GM23338 (cell line): Measurements from ENCODE around the gene NIPAL3. TPM values are rescaled to one million over a fixed set of nuclear protein-coding genes. Genes with fewer than 3 reads are reported as not detected.

Experiments used
- ATAC-seq: fragments of 200-7000 bp; cut with Tn5 transposase; 3 replicates; pipeline ENCODE4 v1.9.1; 2020
- DNase-seq: peaks from one replicate; pipeline ENCODE4 v3.0.0-alpha.2; 2015; ENCODE audit warnings: low spot score
- H2AFZ ChIP-seq: fragments of 200-600 bp; sonication (generic); 2 replicates; pipeline ENCODE4 v1.8.0; 2016; ENCODE audit warnings: antibody characterized with exemption, mild to moderate bottlenecking, moderate library complexity
- H3F3A ChIP-seq: fragments of 200-600 bp; sonication (generic); replicated peaks from 2 replicates; pipeline ENCODE4 v1.8.0; 2017; ENCODE audit warnings: antibody characterized with exemption, mixed run types, low read depth
- H3K27ac ChIP-seq: fragments of 200-600 bp; sonication (generic); 2 replicates; pipeline ENCODE4 v1.6.1; 2016; ENCODE audit warnings: low read depth
- H3K27me3 ChIP-seq: fragments of 200-600 bp; sonication (generic); 2 replicates; pipeline ENCODE4 v1.8.0; 2016; ENCODE audit warnings: mild to moderate bottlenecking, mixed run types, moderate library complexity; ENCODE audit not compliant: insufficient read depth
- H3K36me3 ChIP-seq: fragments of 200-600 bp; sonication (generic); 2 replicates; pipeline ENCODE4 v1.8.0; 2016; ENCODE audit warnings: mild to moderate bottlenecking; ENCODE audit not compliant: insufficient read depth
- H3K4me1 ChIP-seq: fragments of 200-600 bp; sonication (generic); 2 replicates; pipeline ENCODE4 v1.8.0; 2016; ENCODE audit warnings: mild to moderate bottlenecking, moderate library complexity; ENCODE audit not compliant: insufficient read depth
- H3K4me2 ChIP-seq: fragments of 200-600 bp; sonication (generic); 2 replicates; pipeline ENCODE4 v1.7.1; 2017; ENCODE audit warnings: mixed run types
- H3K4me3 ChIP-seq: fragments of 200-600 bp; sonication (generic); 2 replicates; pipeline ENCODE4 v1.6.1; 2016; ENCODE audit warnings: mixed run types
- H3K79me2 ChIP-seq: fragments of 200-600 bp; sonication (generic); replicated peaks from 2 replicates; pipeline ENCODE4 v1.8.0; 2017; ENCODE audit warnings: mild to moderate bottlenecking; ENCODE audit not compliant: insufficient read depth
- H3K9me2 ChIP-seq: fragments of 200-600 bp; sonication (generic); 2 replicates; pipeline ENCODE4 v1.8.0; 2017; ENCODE audit not compliant: insufficient read depth
- H4K20me1 ChIP-seq: fragments of 200-600 bp; sonication (generic); replicated peaks from 2 replicates; pipeline ENCODE4 v1.8.0; 2017; ENCODE audit warnings: mild to moderate bottlenecking; ENCODE audit not compliant: insufficient read depth
- H3K27ac Mint-ChIP-seq: 2 replicates; pipeline ENCODE4 v1.8.0; 2020; ENCODE audit warnings: inconsistent platforms, mild to moderate bottlenecking, moderate library complexity, mixed read lengths
- H3K27me3 Mint-ChIP-seq: 3 replicates; pipeline ENCODE4 v1.8.0; 2022; ENCODE audit warnings: low read depth, mild to moderate bottlenecking, moderate library complexity, mixed read lengths, inconsistent platforms; ENCODE audit not compliant: insufficient read depth, poor library complexity
- H3K36me3 Mint-ChIP-seq: 3 replicates; pipeline ENCODE4 v1.8.0; 2021; ENCODE audit warnings: low read depth, mild to moderate bottlenecking, inconsistent platforms, moderate library complexity, mixed read lengths
- H3K4me1 Mint-ChIP-seq: 3 replicates; pipeline ENCODE4 v1.8.0; 2020; ENCODE audit warnings: mild to moderate bottlenecking, inconsistent platforms, mixed read lengths
- H3K4me3 Mint-ChIP-seq: 3 replicates; pipeline ENCODE4 v1.8.0; 2021; ENCODE audit warnings: moderate library complexity, mild to moderate bottlenecking, inconsistent platforms, mixed read lengths
- H3K9me3 Mint-ChIP-seq: 3 replicates; pipeline ENCODE4 v1.8.0; 2020; ENCODE audit warnings: moderate library complexity, mild to moderate bottlenecking, inconsistent platforms, mixed read lengths
- EZH2phosphoT487 ChIP-seq: fragments of 200-600 bp; sonication (generic); IDR thresholded peaks from one replicate; pipeline ENCODE4 v1.8.1; 2018; ENCODE audit warnings: antibody characterized with exemption; ENCODE audit not compliant: unreplicated experiment
- JUNB ChIP-seq: IDR thresholded peaks from one replicate; pipeline ENCODE4 v1.6.1; 2016; ENCODE audit warnings: antibody characterized with exemption; ENCODE audit not compliant: unreplicated experiment
- NANOG ChIP-seq: IDR thresholded peaks from 2 replicates; pipeline ENCODE4 v1.6.1; 2016; ENCODE audit warnings: antibody characterized with exemption, borderline replicate concordance
- POLR2AphosphoS5 ChIP-seq: IDR thresholded peaks from 2 replicates; pipeline ENCODE4 v1.6.1; 2016; ENCODE audit warnings: antibody characterized with exemption, low read depth
- polyA plus RNA-seq: library from polyadenylated mRNA; unstranded; fragments of >200 nt; fragmentation: Nextera tagmentation; extraction: Ambion mirVana; gene quantifications from 2 replicates; pipeline ENCODE4 v1.2.1, GENCODE V29; 2016
- total RNA-seq: library from RNA; depleted of rRNA; stranded (reverse); fragments of >200 nt; shearing (Covaris generic); gene quantifications from 2 replicates; pipeline ENCODE4 v1.2.3, GENCODE V29; 2014
- TF ChIP-seq, protein P1 (sequence below): fragments of 250-450 bp; sonication (Bioruptor Pico); IDR thresholded peaks from 2 replicates; pipeline ENCODE4 v1.5.0; 2020; ENCODE audit warnings: mild to moderate bottlenecking, moderate library complexity
- TF ChIP-seq, protein P2 (sequence below), 2 experiments: fragments of 200-600 bp in 1 of 2; sonication (generic) in 1 of 2; conservative IDR thresholded peaks; 2 replicates each; pipeline versions ENCODE4 v1.5.1 to v1.6.1; 2016 to 2017; ENCODE audit warnings: antibody characterized with exemption in 2 of 2, low read depth in 2 of 2, mild to moderate bottlenecking in 2 of 2, moderate library complexity in 1 of 2
- TF ChIP-seq, protein P3 (sequence below): IDR thresholded peaks from 2 replicates; pipeline ENCODE4 v1.6.1; 2016; ENCODE audit warnings: antibody characterized with exemption

NIPAL3 gene
- total and polyA plus RNA-seq, 2 experiments from 2014 or later = 5.5 to 9.6 TPM

DNA sequence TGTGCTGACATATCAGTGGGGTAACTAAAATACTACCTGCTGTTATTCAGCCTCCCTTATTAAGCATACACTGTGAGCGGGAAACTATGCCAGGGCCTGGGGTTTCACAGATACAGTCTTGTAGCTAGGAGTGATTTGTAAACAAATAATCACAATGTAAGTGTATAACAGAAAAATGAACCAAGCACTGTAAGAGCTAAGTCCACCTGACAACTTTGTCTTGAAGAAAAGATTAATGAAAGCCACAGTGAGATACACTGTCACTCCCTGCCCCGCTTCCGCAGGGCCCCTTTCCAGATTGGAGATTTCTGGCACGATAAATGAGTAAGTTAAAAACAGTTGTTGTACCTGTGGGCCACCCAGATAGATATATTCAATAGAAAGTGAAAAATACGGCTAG lies 91.8 kb downstream of the NIPAL3 start (continued):
- TF ChIP-seq, protein P1, sequence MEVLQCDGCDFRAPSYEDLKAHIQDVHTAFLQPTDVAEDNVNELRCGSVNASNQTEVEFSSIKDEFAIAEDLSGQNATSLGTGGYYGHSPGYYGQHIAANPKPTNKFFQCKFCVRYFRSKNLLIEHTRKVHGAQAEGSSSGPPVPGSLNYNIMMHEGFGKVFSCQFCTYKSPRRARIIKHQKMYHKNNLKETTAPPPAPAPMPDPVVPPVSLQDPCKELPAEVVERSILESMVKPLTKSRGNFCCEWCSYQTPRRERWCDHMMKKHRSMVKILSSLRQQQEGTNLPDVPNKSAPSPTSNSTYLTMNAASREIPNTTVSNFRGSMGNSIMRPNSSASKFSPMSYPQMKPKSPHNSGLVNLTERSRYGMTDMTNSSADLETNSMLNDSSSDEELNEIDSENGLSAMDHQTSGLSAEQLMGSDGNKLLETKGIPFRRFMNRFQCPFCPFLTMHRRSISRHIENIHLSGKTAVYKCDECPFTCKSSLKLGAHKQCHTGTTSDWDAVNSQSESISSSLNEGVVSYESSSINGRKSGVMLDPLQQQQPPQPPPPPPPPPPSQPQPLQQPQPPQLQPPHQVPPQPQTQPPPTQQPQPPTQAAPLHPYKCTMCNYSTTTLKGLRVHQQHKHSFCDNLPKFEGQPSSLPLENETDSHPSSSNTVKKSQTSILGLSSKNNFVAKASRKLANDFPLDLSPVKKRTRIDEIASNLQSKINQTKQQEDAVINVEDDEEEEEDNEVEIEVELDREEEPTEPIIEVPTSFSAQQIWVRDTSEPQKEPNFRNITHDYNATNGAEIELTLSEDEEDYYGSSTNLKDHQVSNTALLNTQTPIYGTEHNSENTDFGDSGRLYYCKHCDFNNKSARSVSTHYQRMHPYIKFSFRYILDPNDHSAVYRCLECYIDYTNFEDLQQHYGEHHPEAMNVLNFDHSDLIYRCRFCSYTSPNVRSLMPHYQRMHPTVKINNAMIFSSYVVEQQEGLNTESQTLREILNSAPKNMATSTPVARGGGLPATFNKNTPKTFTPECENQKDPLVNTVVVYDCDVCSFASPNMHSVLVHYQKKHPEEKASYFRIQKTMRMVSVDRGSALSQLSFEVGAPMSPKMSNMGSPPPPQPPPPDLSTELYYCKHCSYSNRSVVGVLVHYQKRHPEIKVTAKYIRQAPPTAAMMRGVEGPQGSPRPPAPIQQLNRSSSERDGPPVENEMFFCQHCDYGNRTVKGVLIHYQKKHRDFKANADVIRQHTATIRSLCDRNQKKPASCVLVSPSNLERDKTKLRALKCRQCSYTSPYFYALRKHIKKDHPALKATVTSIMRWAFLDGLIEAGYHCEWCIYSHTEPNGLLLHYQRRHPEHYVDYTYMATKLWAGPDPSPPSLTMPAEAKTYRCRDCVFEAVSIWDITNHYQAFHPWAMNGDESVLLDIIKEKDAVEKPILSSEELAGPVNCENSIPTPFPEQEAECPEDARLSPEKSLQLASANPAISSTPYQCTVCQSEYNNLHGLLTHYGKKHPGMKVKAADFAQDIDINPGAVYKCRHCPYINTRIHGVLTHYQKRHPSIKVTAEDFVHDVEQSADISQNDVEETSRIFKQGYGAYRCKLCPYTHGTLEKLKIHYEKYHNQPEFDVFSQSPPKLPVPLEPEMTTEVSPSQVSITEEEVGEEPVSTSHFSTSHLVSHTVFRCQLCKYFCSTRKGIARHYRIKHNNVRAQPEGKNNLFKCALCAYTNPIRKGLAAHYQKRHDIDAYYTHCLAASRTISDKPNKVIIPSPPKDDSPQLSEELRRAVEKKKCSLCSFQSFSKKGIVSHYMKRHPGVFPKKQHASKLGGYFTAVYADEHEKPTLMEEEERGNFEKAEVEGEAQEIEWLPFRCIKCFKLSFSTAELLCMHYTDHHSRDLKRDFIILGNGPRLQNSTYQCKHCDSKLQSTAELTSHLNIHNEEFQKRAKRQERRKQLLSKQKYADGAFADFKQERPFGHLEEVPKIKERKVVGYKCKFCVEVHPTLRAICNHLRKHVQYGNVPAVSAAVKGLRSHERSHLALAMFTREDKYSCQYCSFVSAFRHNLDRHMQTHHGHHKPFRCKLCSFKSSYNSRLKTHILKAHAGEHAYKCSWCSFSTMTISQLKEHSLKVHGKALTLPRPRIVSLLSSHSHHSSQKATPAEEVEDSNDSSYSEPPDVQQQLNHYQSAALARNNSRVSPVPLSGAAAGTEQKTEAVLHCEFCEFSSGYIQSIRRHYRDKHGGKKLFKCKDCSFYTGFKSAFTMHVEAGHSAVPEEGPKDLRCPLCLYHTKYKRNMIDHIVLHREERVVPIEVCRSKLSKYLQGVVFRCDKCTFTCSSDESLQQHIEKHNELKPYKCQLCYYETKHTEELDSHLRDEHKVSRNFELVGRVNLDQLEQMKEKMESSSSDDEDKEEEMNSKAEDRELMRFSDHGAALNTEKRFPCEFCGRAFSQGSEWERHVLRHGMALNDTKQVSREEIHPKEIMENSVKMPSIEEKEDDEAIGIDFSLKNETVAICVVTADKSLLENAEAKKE (CRISPR knock-in tag) = no peak
- TF ChIP-seq, protein P2, sequence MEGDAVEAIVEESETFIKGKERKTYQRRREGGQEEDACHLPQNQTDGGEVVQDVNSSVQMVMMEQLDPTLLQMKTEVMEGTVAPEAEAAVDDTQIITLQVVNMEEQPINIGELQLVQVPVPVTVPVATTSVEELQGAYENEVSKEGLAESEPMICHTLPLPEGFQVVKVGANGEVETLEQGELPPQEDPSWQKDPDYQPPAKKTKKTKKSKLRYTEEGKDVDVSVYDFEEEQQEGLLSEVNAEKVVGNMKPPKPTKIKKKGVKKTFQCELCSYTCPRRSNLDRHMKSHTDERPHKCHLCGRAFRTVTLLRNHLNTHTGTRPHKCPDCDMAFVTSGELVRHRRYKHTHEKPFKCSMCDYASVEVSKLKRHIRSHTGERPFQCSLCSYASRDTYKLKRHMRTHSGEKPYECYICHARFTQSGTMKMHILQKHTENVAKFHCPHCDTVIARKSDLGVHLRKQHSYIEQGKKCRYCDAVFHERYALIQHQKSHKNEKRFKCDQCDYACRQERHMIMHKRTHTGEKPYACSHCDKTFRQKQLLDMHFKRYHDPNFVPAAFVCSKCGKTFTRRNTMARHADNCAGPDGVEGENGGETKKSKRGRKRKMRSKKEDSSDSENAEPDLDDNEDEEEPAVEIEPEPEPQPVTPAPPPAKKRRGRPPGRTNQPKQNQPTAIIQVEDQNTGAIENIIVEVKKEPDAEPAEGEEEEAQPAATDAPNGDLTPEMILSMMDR (conservative IDR thresholded peaks at IDR 0.05; ENCODE audit: low read depth in 2 of 2) = no peak
- no peak for TF ChIP-seq NANOG
- TF ChIP-seq EZH2phosphoT487 = no peak
- TF ChIP-seq JUNB = no peak

DNA sequence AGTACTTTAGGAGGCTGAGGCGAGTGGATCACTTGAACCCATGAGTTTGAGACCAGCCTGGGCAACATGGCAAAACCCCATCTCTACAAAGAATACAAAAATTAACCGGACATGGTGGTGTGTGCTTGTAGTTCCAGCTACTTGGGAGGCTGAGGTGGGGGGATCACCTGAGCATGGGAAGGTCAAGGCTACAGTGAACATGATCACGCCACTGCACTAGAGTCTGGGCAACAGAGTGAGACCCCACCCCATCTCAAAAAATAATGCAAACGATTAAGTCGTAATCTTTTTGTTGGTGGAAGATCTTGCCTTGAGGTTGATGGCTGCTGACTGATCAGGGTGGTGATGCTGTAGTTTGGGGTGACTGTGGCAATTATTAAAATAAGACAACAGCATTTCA lies 93.3 kb downstream of the NIPAL3 start:
- H2AFZ ChIP-seq = no peak overlapping the region
- H3K27ac Mint-ChIP-seq = no peak overlapping the region
- H3K4me3 Mint-ChIP-seq = no peak overlapping the region
- H3K4me1 ChIP-seq = peaks cover 19% of the 10 kb centered on the region
- no peak for DNase-seq
- peaks cover 17% of the 10 kb centered on the region for H3K79me2 ChIP-seq
- ATAC-seq = no peak
- H3K27me3 Mint-ChIP-seq = peaks cover 3% of the 10 kb centered on the region
- H4K20me1 ChIP-seq = no peaks in the 10 kb centered on the region
- no peak overlapping the region for H3K4me2 ChIP-seq
- H3K4me1 Mint-ChIP-seq = peaks cover 49% of the 10 kb centered on the region
- no peaks in the 10 kb centered on the region for H3K36me3 Mint-ChIP-seq
- no peaks in the 10 kb centered on the region for H3K36me3 ChIP-seq
- H3F3A ChIP-seq = no peaks in the 10 kb centered on the region
- no peaks in the 10 kb centered on the region for H3K9me3 Mint-ChIP-seq
- no peak overlapping the region for H3K27ac ChIP-seq
- H3K9me2 ChIP-seq = no peaks in the 10 kb centered on the region
- H3K4me3 ChIP-seq = no peak overlapping the region
- peaks cover 1% of the 10 kb centered on the region; the same call in 1 of the 2 replicates for H3K27me3 ChIP-seq
- TF ChIP-seq, protein P3, sequence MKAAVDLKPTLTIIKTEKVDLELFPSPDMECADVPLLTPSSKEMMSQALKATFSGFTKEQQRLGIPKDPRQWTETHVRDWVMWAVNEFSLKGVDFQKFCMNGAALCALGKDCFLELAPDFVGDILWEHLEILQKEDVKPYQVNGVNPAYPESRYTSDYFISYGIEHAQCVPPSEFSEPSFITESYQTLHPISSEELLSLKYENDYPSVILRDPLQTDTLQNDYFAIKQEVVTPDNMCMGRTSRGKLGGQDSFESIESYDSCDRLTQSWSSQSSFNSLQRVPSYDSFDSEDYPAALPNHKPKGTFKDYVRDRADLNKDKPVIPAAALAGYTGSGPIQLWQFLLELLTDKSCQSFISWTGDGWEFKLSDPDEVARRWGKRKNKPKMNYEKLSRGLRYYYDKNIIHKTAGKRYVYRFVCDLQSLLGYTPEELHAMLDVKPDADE = no peak
- TF ChIP-seq EZH2phosphoT487 (no peak), POLR2AphosphoS5 (no peak)
- TF ChIP-seq, protein P1 (CRISPR knock-in tag) = no peak
